AG10803 (cell line): ENCODE results near the gene ANTXR1.

Source experiments
- DNase-seq: peaks from one replicate; pipeline ENCODE4 v3.0.0; 2010; ENCODE audit warnings: low read depth
- H3K4me3 ChIP-seq: 2 replicates; pipeline ENCODE4 v1.5.1; 2011; ENCODE audit warnings: mild to moderate bottlenecking, low read length, control low read depth
- CTCF ChIP-seq: conservative IDR thresholded peaks from 2 replicates; pipeline ENCODE4 v1.5.1; 2011; ENCODE audit warnings: mild to moderate bottlenecking, low read length, control low read depth, inconsistent platforms

Gene ANTXR1

GRCh38 chr2:69260666-69261065 is 247.7 kb downstream of the ANTXR1 start:
- TF ChIP-seq CTCF, result no peak
- DNase-seq, result no peak
- H3K4me3 ChIP-seq, result no peak overlapping the region

DNA sequence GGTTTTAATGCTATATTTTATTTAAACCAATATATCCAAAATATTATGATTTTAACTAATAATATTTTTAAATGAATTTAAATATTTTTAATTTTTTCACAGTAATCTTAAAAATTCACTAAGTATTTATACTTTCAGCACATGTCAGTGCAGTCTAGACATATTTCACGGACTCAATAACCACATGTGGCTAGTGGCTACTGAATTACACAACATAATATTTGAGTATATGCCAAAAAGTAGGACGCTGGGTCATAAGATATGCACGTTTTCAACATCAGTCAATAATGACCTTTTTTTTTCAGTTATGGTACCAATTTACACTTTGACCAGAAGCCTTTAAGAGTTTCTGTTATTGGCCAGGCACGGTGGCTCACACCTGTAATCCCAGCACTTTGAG is 256.4 kb downstream of the ANTXR1 start:
- H3K4me3 ChIP-seq, result no peak overlapping the region
- no peak for TF ChIP-seq CTCF
- peak; percentile 49 for DNase-seq

DNA sequence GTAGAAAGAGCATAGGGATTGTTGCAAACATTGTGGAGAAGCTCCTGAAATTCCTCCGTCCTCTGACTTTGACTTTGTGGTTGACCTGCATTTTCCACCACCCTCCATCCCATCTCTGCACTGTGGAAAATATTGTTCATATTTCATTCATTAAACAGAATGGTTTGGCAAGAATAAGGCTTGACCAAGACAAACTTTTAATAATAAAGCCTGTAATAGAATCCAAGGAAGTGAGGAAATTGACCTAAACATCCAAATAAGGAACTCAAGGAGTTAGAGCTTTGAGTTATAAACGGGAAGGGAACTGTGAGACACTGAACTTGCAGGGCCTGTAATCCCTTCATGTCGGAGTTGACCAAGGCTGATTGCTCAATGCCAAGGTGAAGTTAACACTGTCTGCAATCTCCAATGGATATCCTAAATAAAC is 258.9 kb downstream of the ANTXR1 start:
- peak; percentile 95 for DNase-seq
- no peak overlapping the region for H3K4me3 ChIP-seq
- no peak for TF ChIP-seq CTCF

GRCh38 chr2:69272803-69273471 is 260.0 kb downstream of the ANTXR1 start:
- no peak for TF ChIP-seq CTCF
- H3K4me3 ChIP-seq, result no peak overlapping the region
- no peak for DNase-seq

DNA sequence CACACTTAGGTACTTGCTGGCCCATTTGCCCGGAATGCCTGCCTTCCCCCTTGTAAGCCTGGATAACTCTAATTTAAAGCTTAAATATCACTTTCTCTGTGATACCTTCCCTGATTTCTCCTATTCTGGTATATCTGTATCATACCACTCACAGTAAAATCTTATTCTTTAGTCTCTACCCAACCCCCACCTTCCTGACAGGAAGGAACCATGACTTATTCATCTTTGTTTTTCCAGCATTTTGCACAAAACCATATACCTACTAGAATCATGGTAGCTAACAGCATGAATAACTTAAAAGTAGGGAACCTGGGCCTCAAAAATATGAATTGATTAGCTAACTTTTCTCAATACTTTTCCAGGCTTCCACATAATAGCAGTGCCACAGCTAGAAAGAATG is 262.5 kb downstream of the ANTXR1 start:
- DNase-seq, result no peak
- no peak overlapping the region for H3K4me3 ChIP-seq
- no peak for TF ChIP-seq CTCF

DNA sequence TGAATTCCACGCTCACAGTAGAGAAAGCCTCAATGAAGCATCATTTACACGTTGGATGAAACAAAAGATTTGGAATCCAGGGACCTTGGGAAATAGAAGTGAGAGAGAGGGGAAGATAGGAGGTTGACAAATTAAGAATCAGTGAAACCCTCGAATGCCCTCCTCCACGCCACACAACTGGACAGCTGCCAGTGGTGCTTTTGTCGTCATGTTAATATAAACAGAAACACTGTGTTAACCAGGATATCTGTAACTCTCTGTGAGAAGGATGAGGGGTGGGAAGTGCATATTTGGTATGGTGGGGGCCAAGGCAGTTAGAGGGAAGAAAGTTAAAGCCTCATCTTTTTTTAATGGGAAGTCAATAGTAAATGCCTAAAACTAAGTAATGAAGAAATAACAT is 265.4 kb downstream of the ANTXR1 start:
- DNase-seq, result no peak
- H3K4me3 ChIP-seq, result no peak overlapping the region
- TF ChIP-seq CTCF, result no peak

GRCh38 chr2:69279211-69279610 is 266.2 kb downstream of the ANTXR1 start:
- DNase-seq, result peak; percentile 23
- no peak for TF ChIP-seq CTCF
- H3K4me3 ChIP-seq, result no peak overlapping the region
